Measurements from ENCODE around the gene EXOC4.

- no peak for TF ChIP-seq CTCF (IDR thresholded peaks at IDR 0.05; ENCODE audit: low read length)
- TF ChIP-seq EZH2 (IDR thresholded peaks at IDR 0.05; ENCODE audit: borderline replicate concordance, low read length) = no peak
These were observed 62.6 kb downstream of the EXOC4 start for GRCh38 chr7:133315332-133316040.

Measured in OCI-LY1 (cell line).